HEK293 (cell line): ENCODE data around the gene A1CF.

ENCODE experiments used
- CTCF ChIA-PET: fragments of 350-600 bp; formaldehyde crosslinking; extraction: SDS; loops from one replicate; lab custom pipeline; 2021; ENCODE audit warnings: antibody characterized with exemption; lab: Yijun Ruan, JAX
- POLR2A ChIA-PET: fragments of 300-600 bp; formaldehyde crosslinking; extraction: SDS; loops from one replicate; lab custom pipeline; 2020; ENCODE audit warnings: antibody characterized with exemption, inconsistent platforms; lab: Yijun Ruan, JAX
- H3K27ac ChIP-seq: fragments of 200-500 bp; sonication (Bioruptor generic); 2 replicates; pipeline ENCODE4 v1.5.1; 2014; ENCODE audit warnings: low read depth, low read length, control low read depth, inconsistent platforms; ENCODE audit errors: extremely low read depth
- H3K36me3 ChIP-seq, 2 experiments: fragments of 200-500 bp in 1 of 2; sonication (Bioruptor generic) in 1 of 2; 1 replicate in 1 of 2; 2 replicates in 1 of 2; pipeline ENCODE4 v1.5.1; 2014 to 2017; ENCODE audit warnings: inconsistent platforms in 2 of 2, low read length in 2 of 2; ENCODE audit not compliant: control insufficient read depth in 2 of 2, insufficient read depth in 1 of 2
- H3K4me1 ChIP-seq: fragments of 200-500 bp; sonication (Bioruptor generic); 2 replicates; pipeline ENCODE4 v1.5.1; 2014; ENCODE audit warnings: mild to moderate bottlenecking, low read length, inconsistent platforms; ENCODE audit not compliant: control insufficient read depth, insufficient read depth
- H3K4me3 ChIP-seq: 2 replicates; pipeline ENCODE4 v1.5.1; 2011; ENCODE audit warnings: low read depth, mild to moderate bottlenecking, control low read depth, low read length, moderate library complexity
- H3K9me3 ChIP-seq: fragments of 200-500 bp; sonication (Bioruptor generic); 2 replicates; pipeline ENCODE4 v1.5.1; 2014; ENCODE audit warnings: low read depth, low read length, inconsistent platforms; ENCODE audit not compliant: control insufficient read depth, insufficient read depth
- OSR2 ChIP-seq: fragments of 450-650 bp; formaldehyde crosslinking; IDR thresholded peaks from 2 replicates; pipeline ENCODE4 v1.5.1; 2016; ENCODE audit warnings: missing biosample characterization, missing genetic modification characterization
- PRDM4 ChIP-seq: fragments of 450-650 bp; formaldehyde crosslinking; IDR thresholded peaks from 2 replicates; pipeline ENCODE4 v1.5.1; 2017; ENCODE audit warnings: missing biosample characterization, missing genetic modification characterization
- PRDM6 ChIP-seq: fragments of 450-650 bp; formaldehyde crosslinking; IDR thresholded peaks from 2 replicates; pipeline ENCODE4 v1.5.1; 2017; ENCODE audit warnings: missing biosample characterization, missing genetic modification characterization
- SP2 ChIP-seq: fragments of 450-650 bp; formaldehyde crosslinking; IDR thresholded peaks from 2 replicates; pipeline ENCODE4 v1.5.1; 2016; ENCODE audit warnings: missing biosample characterization, missing genetic modification characterization
- ZBTB1 ChIP-seq: fragments of 450-650 bp; formaldehyde crosslinking; IDR thresholded peaks from 2 replicates; pipeline ENCODE4 v1.5.1; 2016; ENCODE audit warnings: missing biosample characterization, missing genetic modification characterization
- ZBTB6 ChIP-seq: fragments of 450-650 bp; formaldehyde crosslinking; IDR thresholded peaks from 2 replicates; pipeline ENCODE4 v1.5.1; 2017; ENCODE audit warnings: missing biosample characterization, missing genetic modification characterization
- ZFP69B ChIP-seq: fragments of 450-650 bp; formaldehyde crosslinking; IDR thresholded peaks from 2 replicates; pipeline ENCODE4 v1.5.1; 2016; ENCODE audit warnings: missing biosample characterization, missing genetic modification characterization
- ZNF26 ChIP-seq: fragments of 450-650 bp; formaldehyde crosslinking; IDR thresholded peaks from 2 replicates; pipeline ENCODE4 v1.5.1; 2016; ENCODE audit warnings: missing biosample characterization, missing genetic modification characterization
- ZNF266 ChIP-seq: fragments of 450-650 bp; formaldehyde crosslinking; IDR thresholded peaks from 2 replicates; pipeline ENCODE4 v1.5.1; 2016; ENCODE audit warnings: missing biosample characterization, missing genetic modification characterization, low read depth
- ZNF292 ChIP-seq: fragments of 450-650 bp; formaldehyde crosslinking; IDR thresholded peaks from 2 replicates; pipeline ENCODE4 v1.5.1; 2016; ENCODE audit warnings: low read depth, missing biosample characterization, missing genetic modification characterization, borderline replicate concordance
- ZNF48 ChIP-seq: fragments of 450-650 bp; formaldehyde crosslinking; IDR thresholded peaks from 2 replicates; pipeline ENCODE4 v1.5.1; 2016; ENCODE audit warnings: missing biosample characterization, missing genetic modification characterization
- ZNF544 ChIP-seq: fragments of 450-650 bp; formaldehyde crosslinking; IDR thresholded peaks from 2 replicates; pipeline ENCODE4 v1.5.0; 2017; ENCODE audit warnings: missing biosample characterization, missing genetic modification characterization
- ZNF548 ChIP-seq: fragments of 450-650 bp; formaldehyde crosslinking; IDR thresholded peaks from 2 replicates; pipeline ENCODE4 v1.5.1; 2016; ENCODE audit warnings: missing biosample characterization, missing genetic modification characterization
- ZNF585B ChIP-seq: fragments of 450-650 bp; formaldehyde crosslinking; IDR thresholded peaks from 2 replicates; pipeline ENCODE4 v1.5.1; 2016; ENCODE audit warnings: missing biosample characterization, missing genetic modification characterization
- ZNF626 ChIP-seq: fragments of 450-650 bp; sonication (Bioruptor Pico); formaldehyde crosslinking; IDR thresholded peaks from 2 replicates; pipeline ENCODE4 v1.5.1; 2018; ENCODE audit warnings: missing biosample characterization, missing genetic modification characterization, inconsistent platforms
- ZNF639 ChIP-seq: fragments of 450-650 bp; formaldehyde crosslinking; IDR thresholded peaks from 2 replicates; pipeline ENCODE4 v1.5.1; 2016; ENCODE audit warnings: missing biosample characterization, missing genetic modification characterization
- ZNF692 ChIP-seq: fragments of 450-650 bp; formaldehyde crosslinking; IDR thresholded peaks from 2 replicates; pipeline ENCODE4 v1.5.1; 2016; ENCODE audit warnings: missing biosample characterization, missing genetic modification characterization

The A1CF gene

GRCh38 chr10:50807851-50808776 is 77.3 kb downstream of the A1CF start:
- no peak overlapping the region for H3K27ac ChIP-seq
- TF ChIP-seq ZNF585B (tag by site-specific recombination) (no peak), ZFP69B (tag by site-specific recombination) (no peak), ZNF544 (tag by site-specific recombination) (no peak)
- no peaks in the 10 kb centered on the region for H3K36me3 ChIP-seq
- ChIA-PET POLR2A (interaction anchor here (0.7 kb wide), 1 partner anchor 347 kb away, joined by 3 read pairs; no protein-coding TSS in a partner anchor), CTCF (no interaction called here)
- no peaks in the 10 kb centered on the region for H3K4me1 ChIP-seq
- H3K4me3 ChIP-seq = no peak overlapping the region
- no peaks in the 10 kb centered on the region for H3K9me3 ChIP-seq

GRCh38 chr10:50805981-50806622 is 79.3 kb downstream of the A1CF start:
- no peaks in the 10 kb centered on the region for H3K4me1 ChIP-seq
- ChIA-PET CTCF (no interaction called here), POLR2A (no interaction called here)
- no peaks in the 10 kb centered on the region for H3K36me3 ChIP-seq
- no peak overlapping the region for H3K27ac ChIP-seq
- no peak overlapping the region for H3K4me3 ChIP-seq
- H3K9me3 ChIP-seq = no peaks in the 10 kb centered on the region
- TF ChIP-seq ZNF48 (tag by site-specific recombination) (no peak), ZNF292 (tag by site-specific recombination) (no peak), SP2 (no peak), ZNF626 (no peak), ZBTB6 (tag by site-specific recombination) (no peak), ZNF266 (tag by site-specific recombination) (no peak), PRDM6 (tag by site-specific recombination) (no peak)
- TF ChIP-seq, all 188 proteins: peak for 0

GRCh38 chr10:50799595-50799994 is 85.8 kb downstream of the A1CF start:
- H3K9me3 ChIP-seq = no peaks in the 10 kb centered on the region
- H3K4me1 ChIP-seq = no peaks in the 10 kb centered on the region
- no peaks in the 10 kb centered on the region for H3K36me3 ChIP-seq
- ChIA-PET CTCF (no interaction called here), POLR2A (no interaction called here)
- no peak overlapping the region for H3K4me3 ChIP-seq
- no peak overlapping the region for H3K27ac ChIP-seq
- TF ChIP-seq OSR2 (tag by site-specific recombination) = no peak
- no peak for TF ChIP-seq ZNF692 (tag by site-specific recombination)
- TF ChIP-seq PRDM6 (tag by site-specific recombination) = no peak
- TF ChIP-seq ZNF548 (tag by site-specific recombination) = no peak
- TF ChIP-seq PRDM4 (tag by site-specific recombination) = no peak
- no peak for TF ChIP-seq ZNF26 (tag by site-specific recombination)
- TF ChIP-seq ZBTB1 = no peak
- no peak for TF ChIP-seq ZNF639 (tag by site-specific recombination)
